Heart left ventricle (tissue), 16 donors: ENCODE data around the gene PBX1. TPM values are rescaled to one million over a fixed set of nuclear protein-coding genes. Genes with fewer than 3 reads are reported as not detected.

ENCODE experiments used
- ATAC-seq, 4 donors: fragments of 200-7000 bp; cut with Tn5 transposase; one replicate each; pipeline ENCODE4 v1.9.1; 2020 to 2022; ENCODE audit warnings: moderate library complexity in 4 of 4, mild to moderate bottlenecking in 3 of 4, moderate number of reproducible peaks in 1 of 4
- DNase-seq, 5 donors: peaks; one replicate each; pipeline ENCODE4 v3.0.0-alpha.2; 2020
- H3K27ac ChIP-seq, 12 donors: fragments of 200-600 bp; sonication (generic) in 4 of 12; one replicate each; pipeline versions ENCODE4 v1.5.0 to v1.8.0; 2016 to 2022; ENCODE audit warnings: mild to moderate bottlenecking in 2 of 12
- H3K27me3 ChIP-seq, 9 donors: fragments of 200-600 bp; sonication (generic) in 2 of 9; one replicate each; pipeline versions ENCODE4 v1.5.1 to v1.8.0; 2016 to 2022; ENCODE audit warnings: mild to moderate bottlenecking in 3 of 9
- H3K36me3 ChIP-seq, 9 donors: fragments of 200-600 bp; sonication (generic) in 2 of 9; one replicate each; pipeline versions ENCODE4 v1.5.0 to v1.8.0; 2018 to 2022; ENCODE audit warnings: mild to moderate bottlenecking in 2 of 9
- H3K4me1 ChIP-seq, 12 donors: fragments of 200-600 bp; sonication (generic) in 4 of 12; one replicate each; pipeline versions ENCODE4 v1.5.0 to v1.8.0; 2016 to 2022; ENCODE audit warnings: mild to moderate bottlenecking in 3 of 12
- H3K4me3 ChIP-seq, 12 donors: fragments of 200-600 bp; sonication (generic) in 4 of 12; one replicate each; pipeline versions ENCODE4 v1.5.0 to v1.8.0; 2017 to 2022; ENCODE audit warnings: mild to moderate bottlenecking in 9 of 12, moderate library complexity in 4 of 12
- H3K9me3 ChIP-seq, 12 donors: fragments of 200-600 bp; sonication (generic) in 4 of 12; one replicate each; pipeline versions ENCODE4 v1.5.0 to v1.8.0; 2016 to 2022; ENCODE audit warnings: mild to moderate bottlenecking in 1 of 12
- POLR2A ChIP-seq, 2 donors: fragments of 450-650 bp; IDR thresholded peaks; one replicate each; pipeline ENCODE4 v1.6.1; 2017; ENCODE audit warnings: antibody characterized with exemption in 2 of 2, mild to moderate bottlenecking in 2 of 2, moderate library complexity in 2 of 2
- WGBS, 4 donors: extraction: QIAGEN DNeasy Blood & Tissue Kit in 2 of 4; methylation state at CpG; one replicate each; pipeline versions ENCODE4 v1.1.5 to v1.1.7; 2013 to 2018; 5-methylcytosine and 5-hydroxymethylcytosine counted together
- intact Hi-C, 10 donors: fragments of 100-400 bp; cut with DNase I; formaldehyde crosslinking; loops; one replicate each; pipeline versions ENCODE4 v1.11.1 to v1.14.2; 2022
- polyA plus RNA-seq, 2 donors: library from polyadenylated mRNA; stranded (reverse); fragments of 200-250 nt; gene quantifications; one replicate each; pipeline ENCODE4 v1.2.3, GENCODE V29; 2013
- total RNA-seq, 9 donors: library from RNA; depleted of rRNA in 2 of 9; stranded (reverse); fragments of >200 nt in 2 of 9; fragmentation: NEBNext Ultra II Directional in 3 of 9; extraction: Animal tissue kit (Norgen Biotek cat#: 25700) in 3 of 9; gene quantifications; one replicate each; pipeline versions ENCODE4 v1.1.0 to v1.2.4, GENCODE V29; 2016 to 2023
- TF ChIP-seq, protein P1 (sequence below), 12 donors: fragments of 200-600 bp; sonication (generic) in 4 of 12; IDR thresholded peaks; one replicate each; pipeline versions ENCODE4 v1.5.0 to v1.8.0; 2018 to 2022; ENCODE audit warnings: antibody characterized with exemption in 12 of 12, mild to moderate bottlenecking in 5 of 12
- donor health status: ischemic (EF 13 %, LVEDD 7.1; RV severe dilation, severe dysfunction).
- donor health status: healthy with polysubstance abuse.
- donor health status: DM: no; HTN: yes; CAD: no.
- donor health status: DM: no; HTN: no; CAD: no.
- donor health status: ischemic (EF 25% LVEDD 6.9; RV normal size, moderate dysfunction).
- donor health status: ischemic (EF 25% LVEDD 5.7; RV mildly dilated, moderate dysfunction).
- donor health status: healthy.
- donor health status: DM: yes; HTN: yes; CAD: no.
- donor health status: ischemic (EF 35%, LVEDD 5.7; RV mildly dilated, moderate dysfunction).
- donor health status: nonischemic (EF 11% LVEDD 7.7; RV severe dilation, severe dysfunction).
- donor health status: DM: yes; HTN: yes; CAD: no.
- donor health status: PGD.
- donor health status: ischemic (EF 29% LVEDD 5.4; RV normal size, mild dysfunction).
- donor health status: nonischemic (EF 23%, LVEDD 6.1; RV moderate dilation, normal function).

PBX1 gene
- total and polyA plus RNA-seq, 11 donors = 15.2 to 78.2 (median 59.1) TPM

- intact Hi-C loops = loop anchor here in 5 of 10 donors (5.0 to 10.0 kb wide), 3 partner anchors 81 to 146 kb away; partner anchors contain the start of gene PBX1 (in 1 of the 5)
- no peaks in the 10 kb centered on the region for H3K9me3 ChIP-seq
- DNase-seq = no peak
- ATAC-seq = no peak
- H3K27me3 ChIP-seq = no peaks in the 10 kb centered on the region
- TF ChIP-seq POLR2A (IDR thresholded peaks at IDR 0.05) = no peak
- TF ChIP-seq, protein P1, sequence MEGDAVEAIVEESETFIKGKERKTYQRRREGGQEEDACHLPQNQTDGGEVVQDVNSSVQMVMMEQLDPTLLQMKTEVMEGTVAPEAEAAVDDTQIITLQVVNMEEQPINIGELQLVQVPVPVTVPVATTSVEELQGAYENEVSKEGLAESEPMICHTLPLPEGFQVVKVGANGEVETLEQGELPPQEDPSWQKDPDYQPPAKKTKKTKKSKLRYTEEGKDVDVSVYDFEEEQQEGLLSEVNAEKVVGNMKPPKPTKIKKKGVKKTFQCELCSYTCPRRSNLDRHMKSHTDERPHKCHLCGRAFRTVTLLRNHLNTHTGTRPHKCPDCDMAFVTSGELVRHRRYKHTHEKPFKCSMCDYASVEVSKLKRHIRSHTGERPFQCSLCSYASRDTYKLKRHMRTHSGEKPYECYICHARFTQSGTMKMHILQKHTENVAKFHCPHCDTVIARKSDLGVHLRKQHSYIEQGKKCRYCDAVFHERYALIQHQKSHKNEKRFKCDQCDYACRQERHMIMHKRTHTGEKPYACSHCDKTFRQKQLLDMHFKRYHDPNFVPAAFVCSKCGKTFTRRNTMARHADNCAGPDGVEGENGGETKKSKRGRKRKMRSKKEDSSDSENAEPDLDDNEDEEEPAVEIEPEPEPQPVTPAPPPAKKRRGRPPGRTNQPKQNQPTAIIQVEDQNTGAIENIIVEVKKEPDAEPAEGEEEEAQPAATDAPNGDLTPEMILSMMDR (IDR thresholded peaks at IDR 0.05) = no peak
- no peak overlapping the region for H3K4me3 ChIP-seq
- H3K4me1 ChIP-seq = peaks cover 0 to 66% (median 28%) of the 10 kb centered on the region in 12 donors
- H3K36me3 ChIP-seq = no peaks in the 10 kb centered on the region
- H3K27ac ChIP-seq = peak overlapping the region in 4 of 12 donors; percentile 11 to 81 (median 40)
- 75 to 82% (median 78%) methylated on average over 2 of the region's 2 CpGs for WGBS, 4 donors
Measured at GRCh38 chr1:164701189-164701761, 142.3 kb downstream of the PBX1 start.

DNA sequence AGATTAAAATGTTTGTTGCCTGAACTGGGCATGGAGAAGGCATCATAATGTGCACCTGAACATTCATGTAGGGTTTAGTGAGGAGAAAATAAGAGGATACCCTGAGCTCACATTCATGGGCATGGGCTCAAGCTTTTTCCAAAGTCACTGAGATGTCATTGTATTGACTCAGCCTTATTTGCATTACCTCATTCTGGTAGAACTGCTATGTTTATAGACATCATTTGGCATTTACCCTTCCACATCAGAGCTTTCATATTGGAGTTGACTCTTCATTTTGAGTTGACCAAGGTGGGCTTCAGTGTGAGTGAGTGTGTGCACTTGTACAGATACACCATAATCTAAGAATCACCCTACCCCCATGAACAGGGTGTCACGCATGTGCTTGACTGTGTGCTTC is 143.2 kb downstream of the PBX1 start:
- H3K9me3 ChIP-seq = no peaks in the 10 kb centered on the region
- intact Hi-C loops = loop anchor here in 5 of 10 donors (5.0 to 10.0 kb wide), 3 partner anchors 80 to 147 kb away; partner anchors contain the start of gene PBX1 (in 1 of the 5)
- H3K27me3 ChIP-seq = no peaks in the 10 kb centered on the region
- no peak overlapping the region for H3K4me3 ChIP-seq
- ATAC-seq (peak in 1 of 4 donors; percentile 25), DNase-seq (no peak)
- peaks cover 0 to 70% (median 30%) of the 10 kb centered on the region in 12 donors for H3K4me1 ChIP-seq
- peak overlapping the region in 2 of 12 donors; percentile 21 to 81 for H3K27ac ChIP-seq
- WGBS, 4 donors = 94 to 100% (median 96%) methylated on average over 1 of the region's 1 CpG
- no peak for TF ChIP-seq POLR2A (IDR thresholded peaks at IDR 0.05)
- TF ChIP-seq, protein P1 (IDR thresholded peaks at IDR 0.05) = no peak
- H3K36me3 ChIP-seq = no peaks in the 10 kb centered on the region

DNA sequence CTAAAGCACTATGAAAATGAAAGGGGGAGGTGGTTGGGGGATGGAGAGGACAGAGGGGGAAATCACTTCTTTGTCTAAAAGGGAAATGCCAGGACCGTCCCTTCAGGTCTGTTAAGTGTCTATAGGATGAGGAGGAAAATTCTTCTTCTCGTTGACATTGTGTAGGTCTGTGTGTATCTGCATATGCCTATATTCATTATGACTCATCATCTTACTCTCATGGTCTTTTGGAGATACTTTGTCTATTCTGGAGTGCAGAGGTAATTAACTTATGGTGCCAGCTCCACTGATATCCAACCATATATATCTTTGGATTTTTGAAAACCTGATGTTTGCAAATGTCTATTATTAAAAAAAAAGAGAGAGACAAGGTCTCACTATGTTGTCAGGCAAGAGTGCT is 143.7 kb downstream of the PBX1 start:
- H3K36me3 ChIP-seq = no peaks in the 10 kb centered on the region
- peak overlapping the region in 1 of 12 donors; percentile 81 for H3K27ac ChIP-seq
- peaks cover 2 to 74% (median 34%) of the 10 kb centered on the region in 12 donors for H3K4me1 ChIP-seq
- intact Hi-C loops = loop anchor here in 5 of 10 donors (5.0 to 10.0 kb wide), 3 partner anchors 80 to 148 kb away; partner anchors contain the start of gene PBX1 (in 1 of the 5)
- no peak overlapping the region for H3K4me3 ChIP-seq
- TF ChIP-seq, protein P1 (IDR thresholded peaks at IDR 0.05) = no peak
- ATAC-seq (no peak), DNase-seq (no peak)
- H3K9me3 ChIP-seq = no peaks in the 10 kb centered on the region
- WGBS, 4 donors = 76 to 84% (median 79%) methylated on average over 2 of the region's 2 CpGs
- H3K27me3 ChIP-seq = no peaks in the 10 kb centered on the region

- no peak for DNase-seq
- no peaks in the 10 kb centered on the region for H3K36me3 ChIP-seq
- TF ChIP-seq POLR2A (IDR thresholded peaks at IDR 0.05) = no peak
- TF ChIP-seq, protein P1 (IDR thresholded peaks at IDR 0.05) = no peak
- WGBS, 4 donors = 53 to 74% (median 72%) methylated on average over 7 of the region's 7 CpGs
- H3K9me3 ChIP-seq = no peaks in the 10 kb centered on the region
- no peak overlapping the region for H3K4me3 ChIP-seq
- ATAC-seq = peak in 3 of 4 donors; percentile 19 to 24 (median 22)
- peak overlapping the region in 4 of 12 donors; percentile 17 to 81 (median 28) for H3K27ac ChIP-seq
- intact Hi-C loops = loop anchor here in 5 of 10 donors (5.0 to 10.0 kb wide), 3 partner anchors 79 to 149 kb away; partner anchors contain the start of gene PBX1 (in 1 of the 5)
- H3K4me1 ChIP-seq = peaks cover 3 to 82% (median 41%) of the 10 kb centered on the region in 12 donors
- H3K27me3 ChIP-seq = no peaks in the 10 kb centered on the region
Measured at GRCh38 chr1:164703463-164703862, 144.5 kb downstream of the PBX1 start.
